ENCODE measurements around the gene PTMA.

PTMA gene

DNA sequence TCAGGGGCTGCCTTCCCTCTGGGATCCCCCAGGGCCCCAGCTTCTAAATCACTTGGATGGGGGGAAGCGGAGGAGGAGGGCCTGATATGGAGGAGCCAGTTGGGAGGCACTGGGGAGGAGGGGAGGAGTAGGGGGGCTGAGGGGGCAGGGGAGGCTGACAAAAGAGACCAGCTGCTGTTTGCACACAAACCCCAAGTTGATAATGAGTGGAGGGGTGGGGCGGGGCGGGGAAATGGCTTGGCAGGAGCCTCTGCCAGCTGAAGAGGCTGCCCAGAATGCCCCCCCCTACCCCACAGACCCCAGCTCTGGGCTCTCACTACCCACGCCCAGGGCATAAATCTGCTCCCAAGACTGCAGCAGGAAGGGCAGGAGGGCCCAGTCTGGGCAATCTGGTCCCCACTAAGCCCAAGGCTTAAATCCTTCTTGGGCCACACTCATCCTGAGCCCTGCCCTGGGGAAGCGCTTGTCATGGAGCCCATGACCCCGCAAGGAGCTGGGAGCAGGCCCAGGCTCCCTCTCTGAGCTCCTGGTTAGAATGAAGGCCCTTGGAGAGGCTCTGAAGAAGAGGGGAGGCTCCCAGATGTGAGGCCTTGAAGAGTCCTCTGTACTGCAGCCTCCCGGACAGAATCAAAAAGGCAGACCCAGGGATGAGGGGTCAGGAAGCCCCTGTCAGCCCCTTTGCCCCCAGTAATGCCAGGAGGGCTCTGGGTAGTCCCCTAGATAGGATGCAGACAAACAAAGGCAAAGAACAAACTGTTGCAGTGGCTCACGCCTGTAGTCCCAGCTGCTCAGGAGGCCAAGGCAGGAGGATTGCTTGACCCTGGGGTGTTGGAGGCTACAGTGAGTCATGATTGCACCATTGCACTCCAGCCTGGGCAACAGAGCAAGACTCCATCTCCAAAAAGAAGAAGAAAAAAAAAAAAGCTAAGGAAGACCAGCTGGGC, 24.8 kb upstream of the PTMA start:
- H3K4me1 Mint-ChIP-seq (ENCODE audit: low read depth): peaks cover 10% of the 10 kb centered on the region
- H3K4me3 Mint-ChIP-seq: no peak overlapping the region
- peaks cover 12% of the 10 kb centered on the region for H3K27me3 Mint-ChIP-seq (ENCODE audit: low read depth)
- H3K9me3 Mint-ChIP-seq: no peaks in the 10 kb centered on the region
- H3K27ac Mint-ChIP-seq: no peak overlapping the region
- DNase-seq (ENCODE audit: low spot score): no peak
- H3K36me3 Mint-ChIP-seq (ENCODE audit: low read depth): no peaks in the 10 kb centered on the region

GRCh38 chr2:231684314-231685223, 23.8 kb upstream of the PTMA start:
- Mint-ChIP-seq H3K36me3 (ENCODE audit: low read depth) (no peaks in the 10 kb centered on the region), H3K4me1 (ENCODE audit: low read depth) (peaks cover 10% of the 10 kb centered on the region), H3K4me3 (no peak overlapping the region), H3K27me3 (ENCODE audit: low read depth) (peaks cover 12% of the 10 kb centered on the region), H3K9me3 (no peaks in the 10 kb centered on the region), H3K27ac (no peak overlapping the region)
- DNase-seq (ENCODE audit: low spot score): no peak

DNA sequence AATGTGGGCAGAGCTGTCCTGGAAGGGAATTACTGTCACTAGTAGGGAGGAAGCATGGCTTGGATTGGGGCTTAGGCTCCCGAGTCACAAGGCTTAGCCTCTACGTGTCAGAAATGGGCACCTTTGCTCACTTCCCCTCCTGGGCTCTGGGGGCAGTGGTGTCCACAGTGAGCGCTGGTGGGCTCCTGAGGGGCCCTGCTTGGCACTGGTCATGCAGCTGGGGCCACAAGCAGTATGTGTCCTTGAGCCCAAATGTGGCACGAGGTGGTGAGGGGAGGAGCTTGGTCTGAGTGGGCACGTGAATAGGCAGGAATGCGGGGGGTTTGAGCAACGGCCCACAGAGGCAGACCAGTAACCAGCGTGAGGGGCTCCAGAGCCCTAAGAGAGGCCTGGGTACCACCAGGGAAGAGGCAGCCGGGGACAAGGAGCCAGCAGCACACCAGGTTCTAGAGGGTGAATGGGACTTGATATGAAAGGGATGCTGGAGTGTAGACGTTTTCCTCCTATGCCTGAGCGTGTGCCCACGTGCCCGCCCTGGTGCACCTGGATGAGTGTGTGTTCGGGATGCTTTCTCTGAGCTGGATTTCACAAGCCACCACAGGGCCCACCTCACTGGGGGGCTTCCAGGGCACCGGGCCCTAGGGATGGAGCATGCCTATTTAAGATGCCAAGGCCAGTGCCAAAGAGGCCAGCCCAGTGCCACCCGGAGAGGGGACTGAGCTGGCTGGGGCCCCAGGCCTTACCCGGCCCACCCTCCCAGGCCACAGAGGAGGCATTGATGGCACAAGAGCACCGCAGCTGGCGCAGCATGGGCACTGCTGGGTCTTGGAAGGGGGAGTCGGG, 22.8 kb upstream of the PTMA start:
- peaks cover 12% of the 10 kb centered on the region for H3K27me3 Mint-ChIP-seq (ENCODE audit: low read depth)
- DNase-seq (ENCODE audit: low spot score): no peak
- H3K27ac Mint-ChIP-seq: no peak overlapping the region
- no peak overlapping the region for H3K4me3 Mint-ChIP-seq
- no peaks in the 10 kb centered on the region for H3K36me3 Mint-ChIP-seq (ENCODE audit: low read depth)
- H3K4me1 Mint-ChIP-seq (ENCODE audit: low read depth): peaks cover 10% of the 10 kb centered on the region
- no peaks in the 10 kb centered on the region for H3K9me3 Mint-ChIP-seq

DNA sequence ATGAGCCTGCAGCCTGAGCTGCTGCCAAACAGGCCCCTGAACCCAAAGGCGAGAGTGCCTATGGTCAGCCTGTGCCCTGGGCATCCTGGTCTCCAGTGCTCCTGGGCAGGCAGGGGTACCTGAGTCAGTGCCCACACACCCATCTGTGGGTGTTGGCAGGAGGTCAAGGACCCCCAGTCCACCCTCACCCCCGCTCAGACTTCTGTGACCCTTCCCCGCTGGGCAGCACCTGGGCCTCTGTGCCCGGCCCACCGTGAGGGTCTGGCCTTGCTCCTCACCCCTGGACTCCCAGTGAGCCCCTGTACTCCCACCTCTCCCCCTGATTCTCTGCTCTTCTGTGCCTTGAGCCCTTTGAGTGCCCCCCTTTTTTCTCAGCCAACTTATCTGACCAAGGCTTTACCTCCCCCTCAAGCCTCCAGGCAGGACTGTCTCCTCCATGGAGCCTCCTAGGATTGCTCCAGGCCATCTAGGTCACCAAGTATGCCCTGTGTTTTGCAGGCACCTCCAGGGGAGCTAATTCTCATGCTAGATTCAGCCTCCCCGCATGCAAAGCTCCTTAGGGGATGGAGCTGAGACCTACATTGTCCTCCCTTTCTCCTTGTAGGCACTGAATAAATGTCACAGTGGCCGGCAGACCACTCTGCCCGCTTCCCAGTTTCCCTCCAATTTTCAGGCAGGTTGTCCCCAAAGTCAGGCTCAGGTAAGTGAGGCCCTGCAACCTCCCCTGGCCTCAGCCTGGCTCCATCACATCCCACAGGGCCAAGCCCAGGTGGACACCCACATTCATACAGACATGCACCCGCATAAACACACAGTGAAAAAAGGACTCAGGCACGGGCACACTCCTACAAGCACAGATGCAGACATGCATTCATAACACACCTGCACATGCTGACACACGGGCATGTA, 21.9 kb upstream of the PTMA start:
- DNase-seq (ENCODE audit: low spot score): no peak
- H3K36me3 Mint-ChIP-seq (ENCODE audit: low read depth): no peaks in the 10 kb centered on the region
- peaks cover 9% of the 10 kb centered on the region for H3K4me1 Mint-ChIP-seq (ENCODE audit: low read depth)
- no peak overlapping the region for H3K4me3 Mint-ChIP-seq
- H3K27me3 Mint-ChIP-seq (ENCODE audit: low read depth): peaks cover 12% of the 10 kb centered on the region
- no peak overlapping the region for H3K27ac Mint-ChIP-seq
- no peaks in the 10 kb centered on the region for H3K9me3 Mint-ChIP-seq

DNA sequence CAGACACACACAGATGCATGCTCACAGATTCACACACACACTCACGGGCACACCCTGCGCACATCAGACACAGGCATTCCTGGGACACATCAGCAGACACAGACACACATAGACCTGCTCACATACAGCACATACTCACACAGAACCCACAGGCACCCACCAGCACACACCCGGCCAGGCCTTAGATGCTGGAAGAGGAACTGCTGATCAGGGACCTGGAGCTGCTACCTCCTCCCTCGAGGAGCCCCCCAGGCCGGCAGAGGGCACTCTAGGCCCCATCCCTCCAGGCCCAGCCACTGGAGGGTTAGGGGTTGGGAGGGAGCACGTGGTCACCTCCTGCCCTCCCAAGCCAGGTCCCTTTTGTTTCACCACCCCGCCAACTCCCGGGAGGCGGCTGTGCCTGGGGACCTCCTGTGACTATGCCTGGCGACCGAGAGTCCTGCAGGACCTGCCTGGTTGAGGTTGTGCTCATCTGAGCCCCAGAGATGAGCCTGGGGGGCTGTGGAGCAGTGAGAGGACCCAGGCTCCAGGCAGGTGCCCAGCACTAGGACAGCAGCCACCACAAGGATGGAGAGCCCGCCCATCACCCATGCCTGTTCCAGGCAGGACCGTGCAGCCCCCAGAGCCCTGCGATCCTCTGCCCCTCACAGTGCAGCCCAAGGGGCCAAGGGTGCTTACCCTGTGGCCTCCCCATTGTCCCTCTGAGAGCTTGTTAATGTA, 21.0 kb upstream of the PTMA start:
- Mint-ChIP-seq H3K36me3 (ENCODE audit: low read depth) (no peaks in the 10 kb centered on the region), H3K4me1 (ENCODE audit: low read depth) (peaks cover 8% of the 10 kb centered on the region), H3K27ac (no peak overlapping the region), H3K4me3 (no peak overlapping the region), H3K27me3 (ENCODE audit: low read depth) (peaks cover 3% of the 10 kb centered on the region), H3K9me3 (no peaks in the 10 kb centered on the region)
- DNase-seq (ENCODE audit: low spot score): peak; percentile 47

- no peak for DNase-seq (ENCODE audit: low spot score)
- Mint-ChIP-seq H3K4me1 (ENCODE audit: low read depth) (peaks cover 4% of the 10 kb centered on the region), H3K4me3 (no peak overlapping the region), H3K9me3 (no peaks in the 10 kb centered on the region), H3K27me3 (ENCODE audit: low read depth) (no peaks in the 10 kb centered on the region), H3K27ac (no peak overlapping the region), H3K36me3 (ENCODE audit: low read depth) (no peaks in the 10 kb centered on the region)
Observed at GRCh38 chr2:231687961-231688360, 20.4 kb upstream of the PTMA start.

- DNase-seq (ENCODE audit: low spot score): no peak
- Mint-ChIP-seq H3K4me3 (no peak overlapping the region), H3K9me3 (no peaks in the 10 kb centered on the region), H3K27me3 (ENCODE audit: low read depth) (no peaks in the 10 kb centered on the region), H3K36me3 (ENCODE audit: low read depth) (no peaks in the 10 kb centered on the region), H3K27ac (no peak overlapping the region), H3K4me1 (ENCODE audit: low read depth) (peaks cover 4% of the 10 kb centered on the region)
Observed at GRCh38 chr2:231688719-231689118, 19.6 kb upstream of the PTMA start.

DNA sequence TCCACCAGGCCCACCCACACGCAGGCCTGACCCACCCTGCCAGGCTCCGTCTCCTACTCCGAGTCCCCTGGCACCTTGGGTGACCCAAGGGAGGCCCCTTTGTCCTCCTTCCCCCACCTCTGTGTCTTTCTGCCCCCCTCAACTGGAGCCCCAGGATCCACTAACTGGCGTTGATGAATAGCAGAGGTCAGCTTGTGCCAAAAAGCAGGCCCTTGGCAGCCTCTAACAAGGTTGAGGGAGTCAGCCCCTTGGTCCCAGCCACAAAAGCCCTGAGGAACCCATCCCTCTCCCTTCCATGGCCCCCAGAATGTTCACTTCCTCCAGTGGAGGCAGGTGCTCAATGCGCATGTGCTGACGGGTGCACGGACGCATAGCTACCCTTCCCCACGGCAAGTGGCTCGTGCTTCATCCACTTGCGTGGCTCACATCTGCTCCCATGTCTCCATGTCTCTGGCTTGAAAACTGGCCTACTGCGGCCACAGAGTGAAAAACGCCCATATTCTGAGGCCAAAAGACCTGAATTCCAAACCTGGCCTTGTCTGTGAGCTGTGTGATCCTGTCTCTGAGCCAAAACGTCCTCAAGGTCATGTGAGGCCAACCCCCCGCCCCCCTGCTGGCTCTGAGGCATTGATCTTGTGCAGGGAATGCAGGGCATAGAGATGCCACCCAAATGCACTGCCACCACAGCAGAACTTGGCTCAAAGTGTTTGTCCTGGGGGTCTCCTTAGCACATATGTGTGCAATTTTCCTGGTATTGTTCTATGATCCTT, 19.0 kb upstream of the PTMA start:
- DNase-seq (ENCODE audit: low spot score): no peak
- Mint-ChIP-seq H3K27me3 (ENCODE audit: low read depth) (no peaks in the 10 kb centered on the region), H3K27ac (no peak overlapping the region), H3K4me1 (ENCODE audit: low read depth) (peaks cover 4% of the 10 kb centered on the region), H3K4me3 (no peak overlapping the region), H3K9me3 (no peaks in the 10 kb centered on the region), H3K36me3 (ENCODE audit: low read depth) (no peaks in the 10 kb centered on the region)

- H3K27me3 Mint-ChIP-seq (ENCODE audit: low read depth): no peaks in the 10 kb centered on the region
- H3K9me3 Mint-ChIP-seq: no peaks in the 10 kb centered on the region
- no peak overlapping the region for H3K4me3 Mint-ChIP-seq
Observed at GRCh38 chr2:231691251-231691772, 17.0 kb upstream of the PTMA start.

GRCh38 chr2:231692847-231693246, 15.5 kb upstream of the PTMA start:
- H3K4me1 Mint-ChIP-seq (ENCODE audit: low read depth): no peaks in the 10 kb centered on the region
- no peak overlapping the region for H3K4me3 Mint-ChIP-seq
- H3K36me3 Mint-ChIP-seq (ENCODE audit: low read depth): no peaks in the 10 kb centered on the region
- no peaks in the 10 kb centered on the region for H3K27me3 Mint-ChIP-seq (ENCODE audit: low read depth)
- no peak overlapping the region for H3K27ac Mint-ChIP-seq
- no peaks in the 10 kb centered on the region for H3K9me3 Mint-ChIP-seq
- DNase-seq (ENCODE audit: low spot score): no peak

More at GRCh38 chr2:231691251-231691772, 17.0 kb upstream of the PTMA start:
- DNase-seq (ENCODE audit: low spot score): no peak
- Mint-ChIP-seq H3K36me3 (ENCODE audit: low read depth) (no peaks in the 10 kb centered on the region), H3K27ac (no peak overlapping the region), H3K4me1 (ENCODE audit: low read depth) (peaks cover 4% of the 10 kb centered on the region)

- Mint-ChIP-seq H3K27ac (no peak overlapping the region), H3K4me3 (no peak overlapping the region), H3K4me1 (ENCODE audit: low read depth) (no peaks in the 10 kb centered on the region), H3K27me3 (ENCODE audit: low read depth) (no peaks in the 10 kb centered on the region), H3K36me3 (ENCODE audit: low read depth) (no peaks in the 10 kb centered on the region), H3K9me3 (no peaks in the 10 kb centered on the region)
- DNase-seq (ENCODE audit: low spot score): no peak
Observed at GRCh38 chr2:231693956-231694355, 14.4 kb upstream of the PTMA start.

DNA sequence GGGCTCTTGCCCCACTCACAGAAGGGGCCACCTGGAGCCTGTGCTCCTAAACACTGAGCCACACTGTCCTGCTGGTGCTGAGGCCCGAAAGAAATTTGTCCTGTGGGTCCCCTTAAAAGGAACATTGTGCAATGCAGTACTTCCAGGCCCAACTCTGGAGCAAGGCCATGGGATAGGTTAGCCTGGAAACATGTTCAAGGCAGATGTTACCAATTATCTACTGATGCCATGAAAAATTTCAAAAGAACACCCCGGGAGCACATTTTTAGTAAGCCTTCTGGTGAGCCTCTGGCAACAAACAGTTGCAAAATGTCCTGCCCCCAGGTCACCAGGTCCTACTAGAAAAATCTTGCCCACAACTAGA, 12.3 kb upstream of the PTMA start:
- Mint-ChIP-seq H3K9me3 (no peaks in the 10 kb centered on the region), H3K27ac (no peak overlapping the region), H3K4me1 (ENCODE audit: low read depth) (no peaks in the 10 kb centered on the region), H3K27me3 (ENCODE audit: low read depth) (no peaks in the 10 kb centered on the region), H3K4me3 (no peak overlapping the region), H3K36me3 (ENCODE audit: low read depth) (no peaks in the 10 kb centered on the region)
- DNase-seq (ENCODE audit: low spot score): no peak
